NCI-H187 treated with DMSO at 0.1 percent for 48 hours (cell line): ENCODE data around the gene TCHHL1.
"Not testable (repeated sequence)": the region's sequence is repeated elsewhere in the genome, so short reads cannot be mapped to it uniquely, and the experiment has no call there.

ENCODE experiments used
- DNase-seq: peaks from one replicate; lab custom pipeline; 2025; lab: John Stamatoyannopoulos, UW

Gene TCHHL1

GRCh38 chr1:152086760-152087159 is 2.1 kb downstream of the TCHHL1 start:
- DNase-seq, result no peak

- DNase-seq, result no peak
Measured at GRCh38 chr1:152084853-152085252, 4.0 kb downstream of the TCHHL1 start.

GRCh38 chr1:152081026-152081425 is 7.8 kb downstream of the TCHHL1 start:
- not testable (repeated sequence) for DNase-seq

GRCh38 chr1:152080494-152080893 is 8.4 kb downstream of the TCHHL1 start:
- not testable (repeated sequence) for DNase-seq

GRCh38 chr1:152078831-152079441 is 9.9 kb downstream of the TCHHL1 start:
- DNase-seq, result no peak

GRCh38 chr1:152072311-152072710 is 16.6 kb downstream of the TCHHL1 start:
- no peak for DNase-seq

- no peak for DNase-seq
Measured at GRCh38 chr1:152071123-152071522, 17.7 kb downstream of the TCHHL1 start.

- DNase-seq, result no peak
Measured at GRCh38 chr1:152067929-152068328, 20.9 kb downstream of the TCHHL1 start.

GRCh38 chr1:152067150-152067549 is 21.7 kb downstream of the TCHHL1 start:
- no peak for DNase-seq

- no peak for DNase-seq
Measured at GRCh38 chr1:152061952-152062351, 26.9 kb downstream of the TCHHL1 start.

- DNase-seq, result no peak
Measured at GRCh38 chr1:152053375-152053774, 35.5 kb downstream of the TCHHL1 start.

- peak; percentile 84 for DNase-seq
Measured at GRCh38 chr1:152052606-152053005, 36.3 kb downstream of the TCHHL1 start.

GRCh38 chr1:152050886-152051675 is 37.8 kb downstream of the TCHHL1 start:
- DNase-seq, result no peak

GRCh38 chr1:152049291-152050083 is 39.4 kb downstream of the TCHHL1 start:
- DNase-seq, result no peak

GRCh38 chr1:152048416-152049009 is 40.4 kb downstream of the TCHHL1 start:
- DNase-seq, result no peak

- DNase-seq, result no peak
Measured at GRCh38 chr1:152047730-152048415, 41.0 kb downstream of the TCHHL1 start.

GRCh38 chr1:152047413-152047729 is 41.5 kb downstream of the TCHHL1 start:
- no peak for DNase-seq

GRCh38 chr1:152044386-152044785 is 44.5 kb downstream of the TCHHL1 start:
- DNase-seq, result no peak

- DNase-seq, result no peak
Measured at GRCh38 chr1:152043870-152044269, 45.0 kb downstream of the TCHHL1 start.

- DNase-seq, result no peak
Measured at GRCh38 chr1:152042030-152042429, 46.8 kb downstream of the TCHHL1 start.

- no peak for DNase-seq
Measured at GRCh38 chr1:152039886-152040285, 49.0 kb downstream of the TCHHL1 start.

GRCh38 chr1:152039461-152039860 is 49.4 kb downstream of the TCHHL1 start:
- no peak for DNase-seq
